ENCODE data around the gene RFPL2.
A peak's percentile ranks its signal among the peaks of the same experiment; 100 is the strongest.
"Not testable (repeated sequence)": the region's sequence is repeated elsewhere in the genome, so short reads cannot be mapped to it uniquely, and the experiment has no call there.

RFPL2 gene

GRCh38 chr22:32164075-32164860, 40.6 kb downstream of the RFPL2 start:
- DNase-seq = no peak

GRCh38 chr22:32160411-32160810, 44.5 kb downstream of the RFPL2 start:
- not testable (repeated sequence) for DNase-seq

- no peak for DNase-seq
Measured at GRCh38 chr22:32158712-32159533, 46.0 kb downstream of the RFPL2 start, which contains the start of gene C22orf42. TSS of gene C22orf42 (minus strand) at chr22:32159303. CDS start at chr22:32159215, 88 bp downstream.

GRCh38 chr22:32157632-32158031, 47.2 kb downstream of the RFPL2 start:
- DNase-seq = not testable (repeated sequence)

GRCh38 chr22:32154727-32155126, 50.1 kb downstream of the RFPL2 start:
- DNase-seq = not testable (repeated sequence)

- DNase-seq = not testable (repeated sequence)
Measured at GRCh38 chr22:32151641-32152040, 53.2 kb downstream of the RFPL2 start.

- DNase-seq = not testable (repeated sequence)
Measured at GRCh38 chr22:32150647-32151046, 54.2 kb downstream of the RFPL2 start.

GRCh38 chr22:32148372-32148771, 56.5 kb downstream of the RFPL2 start:
- not testable (repeated sequence) for DNase-seq

GRCh38 chr22:32147128-32147527, 57.7 kb downstream of the RFPL2 start:
- DNase-seq = not testable (repeated sequence)

- no peak for DNase-seq
Measured at GRCh38 chr22:32144496-32145274, 60.2 kb downstream of the RFPL2 start.

- DNase-seq = peak; percentile 45 to 55
Measured at GRCh38 chr22:32142600-32142999, 62.3 kb downstream of the RFPL2 start.

- DNase-seq = peak in 1 of 2 experiments; percentile 35
Measured at GRCh38 chr22:32140688-32141087, 64.2 kb downstream of the RFPL2 start.

Data from activated T-cell treated with anti-CD3 and anti-CD28 coated beads, Interleukin-2, amount 50 U/mL, for 48 hours (primary cell).